Activated gamma-delta T cell (primary cell): Measurements from ENCODE around the gene PYGO1.
"Not testable (repeated sequence)": the region's sequence is repeated elsewhere in the genome, so short reads cannot be mapped to it uniquely, and the experiment has no call there.

ENCODE experiments used
- DNase-seq: peaks from one replicate; lab custom pipeline; 2025; lab: John Stamatoyannopoulos, UW

The PYGO1 gene

DNA sequence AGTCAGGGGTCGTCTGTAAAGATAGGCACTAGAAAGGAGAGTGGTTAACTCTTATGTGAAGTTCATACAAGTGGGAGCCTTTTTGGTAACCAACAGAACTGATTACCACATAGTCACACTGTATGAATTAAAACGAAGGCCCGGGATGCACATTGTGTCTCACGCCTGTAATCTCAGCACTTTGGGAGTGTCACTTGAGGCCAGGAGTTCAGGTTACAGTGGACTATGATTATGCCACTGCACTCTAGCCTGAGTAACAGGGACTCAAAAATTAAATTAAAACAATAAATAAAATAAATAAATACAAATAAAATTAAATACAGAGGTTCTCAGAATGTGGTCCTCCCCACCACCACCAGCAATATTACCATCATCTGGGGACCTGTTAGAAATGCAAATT is 80.6 kb downstream of the PYGO1 start:
- DNase-seq: no peak

DNA sequence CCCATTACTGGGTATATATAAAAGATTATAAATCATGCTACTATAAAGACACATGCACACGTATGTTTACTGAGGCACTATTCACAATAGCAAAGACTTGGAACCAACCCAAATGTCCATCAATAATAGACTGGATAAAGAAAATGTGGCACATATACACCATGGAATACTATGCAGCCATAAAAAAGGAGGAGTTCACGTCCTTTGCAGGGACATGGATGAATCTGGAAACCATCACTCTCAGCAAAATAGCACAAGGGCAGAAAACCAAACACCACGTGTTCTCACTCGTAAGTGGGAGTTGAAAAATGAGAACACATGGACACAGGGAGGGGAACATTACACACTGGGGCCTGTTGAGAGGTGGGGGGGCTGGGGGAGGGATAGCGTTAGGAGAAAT is 82.7 kb downstream of the PYGO1 start:
- not testable (repeated sequence) for DNase-seq

GRCh38 chr15:55499151-55499550 is 89.0 kb downstream of the PYGO1 start:
- DNase-seq: no peak

DNA sequence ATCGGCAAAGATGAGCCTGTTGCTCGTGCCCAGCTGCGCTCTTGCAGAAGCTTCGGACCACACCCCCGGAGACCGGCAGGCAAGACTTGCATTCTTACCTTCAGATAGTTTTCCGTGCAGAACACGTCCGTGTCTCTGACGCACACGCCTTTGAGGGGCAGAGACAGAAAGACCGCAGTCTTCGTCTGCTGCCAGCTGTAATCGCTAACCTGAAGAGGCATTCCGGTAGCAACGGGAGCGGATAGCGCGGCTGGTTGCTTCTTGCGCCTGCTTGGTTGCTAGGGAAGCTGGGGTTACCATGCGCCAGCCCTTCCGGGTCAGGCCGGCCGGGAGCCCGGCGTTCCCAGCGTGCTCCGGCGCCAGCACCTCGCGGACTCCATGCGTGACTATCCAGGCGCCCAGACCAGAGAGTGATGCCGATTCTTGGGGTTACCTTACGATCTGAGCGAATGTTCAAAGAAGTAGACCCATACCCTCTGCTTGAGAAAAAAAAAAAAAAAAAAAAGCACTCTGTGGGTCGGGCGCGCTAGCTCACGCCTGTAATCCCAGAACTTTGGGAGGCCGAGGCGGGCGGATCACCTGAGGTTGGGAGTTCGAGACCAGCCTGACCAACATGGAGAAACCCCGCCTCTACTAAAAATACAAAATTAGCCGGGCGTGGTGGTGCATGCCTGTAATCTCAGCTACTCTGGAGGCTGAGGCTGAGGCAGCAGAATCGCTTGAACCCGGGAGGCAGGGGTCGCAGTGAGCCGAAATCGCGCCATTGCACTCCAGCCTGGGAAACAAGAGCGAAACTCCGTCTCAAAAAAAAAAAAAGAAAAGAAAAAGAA is 89.8 kb downstream of the PYGO1 start:
- DNase-seq: peak; percentile 24

GRCh38 chr15:55496716-55497115 is 91.4 kb downstream of the PYGO1 start:
- DNase-seq: no peak

DNA sequence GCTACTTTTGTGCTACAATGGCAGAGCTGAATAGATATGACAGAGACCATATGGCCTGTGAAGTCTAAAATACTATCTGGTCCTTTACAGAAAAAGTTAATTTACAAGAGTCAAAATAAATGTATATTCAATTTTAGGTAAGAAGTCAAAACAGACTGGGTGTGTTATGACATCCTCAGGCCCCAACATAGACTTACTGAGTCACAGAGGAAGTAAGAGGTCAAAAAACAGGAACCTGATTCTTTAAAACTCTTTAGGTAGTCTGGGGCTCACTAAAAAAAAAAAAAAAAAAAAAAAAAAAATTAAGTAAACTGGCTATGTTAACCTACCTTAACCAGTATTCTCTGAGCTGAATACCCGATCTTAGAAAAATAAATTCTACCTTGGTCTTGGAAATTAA is 93.2 kb downstream of the PYGO1 start:
- no peak for DNase-seq

GRCh38 chr15:55488952-55489600 is 99.1 kb downstream of the PYGO1 start:
- DNase-seq: not testable (repeated sequence)
